Stimulated activated CD8-positive, alpha-beta memory T cell treated with anti-CD3 and anti-CD28 coated beads, Interleukin-4, amount 100 ng/mL, for 48 hours (primary cell): ENCODE measurements around the gene PLCD1.
A peak's percentile ranks its signal among the peaks of the same experiment; 100 is the strongest.
"Not testable (repeated sequence)": the region's sequence is repeated elsewhere in the genome, so short reads cannot be mapped to it uniquely, and the experiment has no call there.

Source experiments
- DNase-seq: peaks from one replicate; pipeline ENCODE4 v3.0.0-alpha.2; 2020

The PLCD1 gene

DNA sequence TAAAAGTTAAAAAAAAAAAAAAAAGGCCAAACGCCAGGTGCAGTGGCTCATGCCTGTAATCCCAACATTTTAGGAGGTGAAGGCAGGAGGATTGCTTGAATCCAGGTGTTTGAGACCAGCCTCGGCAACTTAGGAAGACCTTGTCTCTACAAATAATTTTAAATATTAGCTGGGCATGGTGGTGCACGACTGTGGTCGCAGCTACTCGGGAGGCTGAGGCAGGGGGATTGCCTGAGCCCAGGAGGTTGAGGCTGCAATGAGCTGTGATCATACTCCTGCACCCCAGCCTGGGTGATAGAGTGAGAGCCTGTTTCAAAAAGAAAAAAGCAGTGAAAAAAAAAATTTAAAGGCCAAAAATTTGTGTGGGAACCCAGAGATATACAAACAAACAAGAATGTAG lies 6.8 kb upstream of the PLCD1 start:
- DNase-seq = no peak

DNA sequence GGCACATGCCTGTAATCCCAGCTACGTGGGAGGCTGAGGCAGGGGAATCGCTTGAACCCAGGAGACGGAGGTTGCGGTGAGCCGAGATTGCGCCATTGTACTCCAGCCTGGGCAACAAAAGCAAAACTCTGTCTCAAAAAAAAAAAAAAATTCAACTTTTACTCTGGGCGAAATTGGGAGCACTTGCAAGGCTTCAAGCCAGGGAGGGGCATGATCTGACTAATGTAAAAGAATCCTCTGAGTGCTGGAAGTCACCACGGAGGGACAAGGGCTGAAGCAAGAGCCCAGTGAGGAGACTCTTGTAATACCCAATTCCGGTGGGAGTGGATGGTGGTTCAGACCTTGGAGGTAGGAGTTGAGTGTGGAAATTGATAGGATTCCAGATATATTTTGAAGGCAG lies 4.9 kb upstream of the PLCD1 start:
- DNase-seq = not testable (repeated sequence)

DNA sequence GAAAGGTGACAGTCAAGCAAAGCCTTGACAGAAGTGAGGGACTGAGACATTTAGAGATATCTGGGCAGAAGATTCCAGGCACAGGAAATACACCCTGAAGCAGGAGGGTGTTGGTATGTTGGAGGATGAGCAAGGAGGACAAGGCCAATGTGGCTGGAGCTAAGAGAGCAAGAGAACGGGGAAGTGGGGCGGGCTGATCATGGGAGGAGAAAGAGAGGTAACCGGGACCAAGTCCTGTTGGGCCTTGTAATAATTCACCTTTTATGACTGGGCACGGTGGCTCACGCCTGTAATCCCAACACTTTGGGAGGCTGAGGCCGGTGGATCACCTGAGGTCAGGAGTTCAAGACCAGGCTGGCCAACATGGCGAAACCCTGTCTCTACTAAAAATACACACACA lies 4.1 kb upstream of the PLCD1 start:
- not testable (repeated sequence) for DNase-seq

DNA sequence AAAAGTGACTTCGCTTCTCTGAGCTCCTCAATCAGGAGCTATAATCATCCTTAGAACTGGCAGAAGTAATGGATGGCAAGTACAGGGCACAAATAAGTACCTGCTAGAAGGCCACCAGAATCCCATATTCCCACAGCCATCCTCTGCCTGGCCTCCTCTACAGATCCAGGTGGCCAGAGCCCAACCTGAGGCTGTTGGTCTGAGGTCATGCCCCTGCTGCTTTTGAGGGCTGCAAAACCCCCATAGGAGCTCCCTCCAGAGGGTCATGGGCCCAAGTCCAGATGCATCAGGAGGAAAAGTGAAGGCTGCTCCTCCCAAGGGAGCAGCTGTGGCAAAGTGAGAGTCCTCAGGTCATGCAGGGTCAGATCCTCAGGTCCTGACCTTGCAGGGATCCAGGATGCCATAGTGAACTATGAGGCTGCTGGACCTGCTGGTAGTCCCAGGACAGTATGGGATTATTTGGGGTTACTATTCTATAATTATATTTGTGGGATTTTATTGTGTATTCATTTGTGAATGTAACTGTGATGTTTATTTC lies 3.0 kb upstream of the PLCD1 start:
- no peak for DNase-seq

DNA sequence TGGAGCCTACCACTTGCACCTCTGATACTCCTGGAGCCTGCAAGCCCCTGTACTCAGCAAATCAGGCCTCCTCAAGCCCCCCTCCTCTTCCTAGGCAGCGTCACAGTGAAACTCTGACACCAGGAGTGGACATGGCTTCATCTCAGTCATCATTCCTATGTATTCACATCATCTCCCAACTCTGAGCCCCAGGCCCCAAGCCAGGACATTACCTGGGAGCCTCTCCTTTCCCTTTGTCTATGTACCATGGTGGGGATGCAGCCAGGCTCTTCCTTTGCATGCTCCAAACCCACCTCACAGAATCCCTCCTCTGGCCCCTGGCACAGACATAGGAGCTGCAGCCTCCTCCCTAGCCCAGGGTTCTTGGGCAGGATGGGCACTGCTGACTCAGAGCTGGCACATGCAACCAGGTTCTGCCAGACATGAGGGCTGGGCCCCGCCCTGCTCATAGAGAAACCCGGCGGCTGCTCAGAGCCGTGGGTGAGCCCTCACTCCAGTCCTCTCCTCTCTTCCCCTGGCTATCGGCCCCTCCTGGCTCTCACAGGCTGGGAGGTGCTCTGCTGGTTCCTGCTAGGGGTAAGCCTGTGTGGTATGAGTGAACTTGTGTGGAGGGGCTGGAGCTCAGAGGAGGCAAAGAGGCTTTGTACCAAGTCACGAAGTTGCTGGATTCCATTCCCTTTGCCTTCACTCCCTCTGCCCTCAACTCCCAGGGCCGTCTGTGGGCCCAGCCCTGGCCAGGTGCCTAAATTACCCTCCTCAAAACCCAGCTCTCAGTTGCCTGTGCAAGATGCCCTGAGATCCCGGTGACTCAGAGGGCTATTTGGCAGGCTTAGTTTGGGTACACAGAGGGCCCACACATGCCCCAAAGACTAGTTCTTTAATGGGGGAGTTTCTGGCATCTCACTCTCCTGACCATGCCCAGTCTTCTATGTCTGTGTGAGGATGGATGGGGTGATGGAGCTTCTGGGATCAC lies 1.9 kb upstream of the PLCD1 start:
- DNase-seq = peak; percentile 59

DNA sequence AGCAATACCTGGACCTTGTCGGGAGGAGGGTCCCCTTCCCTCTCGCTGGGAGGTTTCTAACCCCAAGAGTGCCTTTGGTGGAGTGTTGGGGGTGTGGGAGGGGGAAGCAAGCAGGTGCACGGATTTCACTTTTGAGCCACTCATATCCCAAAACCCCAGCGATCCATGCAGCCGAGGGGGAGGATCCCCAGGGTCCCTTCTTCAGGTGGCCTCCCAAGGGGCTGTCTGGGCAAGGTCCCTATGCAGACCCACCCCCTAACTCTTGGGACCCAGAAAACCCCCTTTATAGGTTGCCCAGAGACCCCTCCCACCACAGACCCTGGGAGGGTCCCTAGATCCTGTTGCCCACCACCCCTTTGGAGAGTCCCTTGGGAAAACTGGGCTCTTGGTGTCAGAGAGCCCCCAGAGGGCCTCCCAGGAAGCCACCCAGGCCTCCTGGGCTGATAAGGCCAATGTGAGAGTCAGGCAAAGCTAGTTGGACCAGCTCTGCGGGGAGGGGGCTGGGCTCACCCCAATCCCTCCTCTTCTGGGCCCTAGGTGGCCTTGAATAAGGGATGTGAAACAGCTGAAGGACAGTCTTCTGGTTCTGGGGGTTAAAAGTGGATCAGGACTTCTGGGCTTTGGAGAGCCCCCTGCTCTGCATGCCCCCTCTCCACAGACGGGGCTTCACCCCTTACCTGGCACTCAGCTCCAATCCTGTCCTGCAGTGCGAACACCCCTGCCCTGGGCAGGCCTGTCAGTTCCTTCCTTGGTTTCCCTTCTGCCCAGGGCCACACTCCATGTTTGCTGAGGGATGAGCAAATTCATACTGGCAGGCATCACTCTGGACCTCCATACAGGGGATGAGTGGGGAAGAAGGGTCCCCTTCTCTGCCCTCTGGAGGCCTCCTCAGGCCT lies 932 bp upstream of the PLCD1 start:
- DNase-seq = no peak

DNA sequence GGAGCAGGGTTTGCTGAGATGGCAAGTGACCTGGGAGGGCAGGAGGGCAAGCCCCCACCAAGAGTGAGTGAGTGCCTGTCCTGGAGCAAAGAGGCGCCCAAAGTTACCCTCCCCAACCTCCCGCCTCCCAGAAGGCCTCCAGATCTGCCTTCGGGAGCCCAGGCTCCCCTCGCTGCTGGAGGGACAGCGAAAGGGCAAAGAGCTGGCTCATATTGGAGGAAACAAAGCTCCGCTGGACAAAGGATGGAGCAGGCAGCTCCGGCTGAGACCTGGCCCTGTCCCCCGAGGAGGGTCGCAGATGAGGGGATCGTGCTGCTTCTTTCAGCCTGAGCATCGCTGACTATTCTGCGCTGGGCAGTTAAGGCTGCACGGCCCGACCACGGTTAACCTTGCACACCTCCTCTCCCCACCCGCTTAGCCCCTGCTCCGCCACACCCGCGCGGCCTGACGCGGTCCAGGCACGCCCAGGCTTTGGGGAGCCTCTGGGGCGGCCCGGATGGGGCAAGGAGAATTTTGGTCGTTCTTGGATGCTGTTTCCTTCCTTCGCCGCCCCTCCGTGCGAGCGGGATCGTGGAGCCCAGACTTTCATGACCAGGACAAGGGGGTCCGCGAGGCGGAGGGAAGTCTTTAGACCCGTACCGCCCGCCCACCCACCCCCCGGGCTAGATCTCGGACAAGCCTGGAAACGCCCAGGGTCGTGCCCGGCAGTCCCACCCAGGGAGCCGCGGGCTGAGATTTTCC lies 651 bp downstream of the PLCD1 start:
- no peak for DNase-seq

DNA sequence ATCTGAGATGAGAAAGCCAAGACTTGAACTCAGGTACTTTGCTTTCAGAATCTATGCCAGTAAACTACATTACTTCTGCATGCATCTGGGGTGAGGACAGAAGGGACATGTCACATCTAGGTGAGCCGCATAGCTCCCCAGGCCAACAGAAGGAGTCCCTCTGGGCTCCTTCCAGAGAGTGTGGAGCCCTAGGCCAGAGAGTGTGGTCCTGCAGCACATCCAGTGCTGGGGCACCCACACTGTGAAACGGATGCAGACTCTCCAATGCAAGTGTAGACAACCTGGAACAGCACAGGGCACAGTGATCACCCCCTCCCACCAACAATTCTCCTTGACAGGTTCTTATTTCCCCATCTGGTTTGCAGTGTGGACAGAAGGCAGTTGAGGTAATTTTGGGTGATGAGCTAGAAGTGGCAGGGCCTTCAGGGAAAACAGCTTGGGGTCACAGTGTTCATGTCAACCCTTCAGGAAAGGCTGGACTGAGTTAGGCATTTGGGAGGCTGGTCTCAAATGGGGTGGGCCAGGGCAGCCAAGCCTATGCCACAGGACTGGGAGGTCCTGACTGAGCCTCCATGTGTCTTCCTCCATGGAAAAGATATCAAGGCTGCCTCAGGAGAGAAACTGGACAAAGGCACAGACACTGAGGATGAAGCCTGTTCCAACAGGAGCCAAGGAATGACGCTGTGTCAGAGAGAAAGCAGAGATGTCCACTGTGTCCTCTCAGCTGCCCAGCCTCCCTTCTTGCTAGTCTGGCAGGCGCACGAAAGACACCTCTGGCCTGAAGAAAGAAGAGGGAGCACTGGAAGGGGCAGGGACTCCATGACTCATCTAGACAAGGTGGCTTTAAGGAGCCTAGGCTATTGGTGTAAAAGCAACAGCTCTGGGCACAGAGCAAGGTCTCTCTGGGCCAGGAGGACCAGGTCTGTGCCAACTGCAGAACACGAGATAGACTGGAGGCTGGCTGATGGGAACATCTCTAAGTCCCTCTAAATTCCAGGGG lies 1.7 kb downstream of the PLCD1 start:
- no peak for DNase-seq

DNA sequence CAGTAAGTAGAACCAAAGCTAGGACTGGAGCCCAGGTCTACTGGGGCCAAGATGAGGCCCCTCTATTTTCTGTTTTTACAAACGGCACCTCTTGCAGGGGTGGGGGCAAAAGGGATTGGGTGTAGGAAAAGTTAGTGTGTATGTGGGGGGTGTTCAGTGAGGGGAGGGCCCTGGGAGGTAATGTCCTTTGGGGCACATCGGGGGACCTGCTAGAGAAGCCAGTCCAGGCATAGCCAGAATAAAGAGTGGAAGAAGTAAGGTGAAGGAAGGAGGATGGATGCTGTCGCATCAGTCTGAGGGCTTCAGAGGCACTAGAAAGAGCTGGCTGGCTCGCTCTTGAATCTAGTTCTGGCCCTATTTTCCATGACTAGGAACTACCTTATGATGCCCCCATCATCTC lies 2.6 kb downstream of the PLCD1 start:
- DNase-seq = no peak

DNA sequence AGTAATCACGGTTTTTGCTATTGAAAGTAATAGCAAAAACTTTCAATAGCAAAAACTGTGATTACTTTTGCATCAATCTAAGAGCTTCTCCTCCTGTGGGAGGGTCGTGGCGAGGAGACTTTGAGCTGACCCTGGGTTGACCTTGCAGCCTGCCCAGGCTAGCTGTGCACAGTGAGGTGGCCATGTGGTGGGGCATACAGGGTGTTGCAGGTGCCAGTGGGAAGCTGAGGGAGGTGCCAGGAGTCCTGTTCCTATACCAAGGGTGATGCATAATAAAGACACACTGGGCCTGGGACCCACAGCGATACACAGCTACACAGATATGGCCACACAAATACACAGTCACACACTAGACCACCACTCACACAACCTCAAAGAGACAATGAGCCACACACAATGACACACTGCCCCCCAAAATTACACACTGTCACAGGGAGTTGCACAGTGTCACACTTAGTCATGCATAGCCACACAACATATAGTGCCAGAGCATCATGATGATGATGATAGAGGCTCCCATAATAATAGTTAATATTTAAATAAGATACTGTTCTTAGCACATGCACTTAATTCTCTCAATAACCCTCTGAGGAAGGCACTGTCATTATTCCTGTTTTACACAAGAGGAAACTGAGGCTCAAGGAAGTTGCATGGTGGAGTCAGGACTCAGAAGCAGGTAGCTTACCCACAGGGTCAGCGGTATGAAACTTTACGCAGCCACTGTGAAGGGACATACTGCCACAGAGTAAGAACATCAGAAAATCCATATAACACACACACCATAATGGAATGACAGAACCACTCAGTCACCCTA lies 6.3 kb downstream of the PLCD1 start:
- no peak for DNase-seq

DNA sequence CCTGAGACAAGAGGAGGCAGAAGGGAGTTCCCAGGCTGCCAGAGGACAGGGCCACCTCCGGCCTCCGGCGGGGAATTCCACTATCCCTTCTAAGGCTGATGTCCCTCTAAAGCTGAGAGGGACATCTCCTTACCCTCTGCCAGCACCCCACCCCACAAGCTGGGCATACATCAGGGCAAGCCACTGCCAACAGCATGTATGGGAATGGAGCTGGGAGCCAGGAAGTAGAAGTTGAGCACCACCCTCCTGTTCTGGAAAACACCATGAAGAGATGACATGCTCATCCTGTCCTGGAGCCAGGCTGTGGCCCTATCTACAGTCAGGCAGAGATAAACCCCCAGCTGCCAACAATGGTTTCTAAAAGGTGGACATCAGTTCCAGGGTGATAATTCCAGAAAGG lies 7.1 kb downstream of the PLCD1 start:
- no peak for DNase-seq

DNA sequence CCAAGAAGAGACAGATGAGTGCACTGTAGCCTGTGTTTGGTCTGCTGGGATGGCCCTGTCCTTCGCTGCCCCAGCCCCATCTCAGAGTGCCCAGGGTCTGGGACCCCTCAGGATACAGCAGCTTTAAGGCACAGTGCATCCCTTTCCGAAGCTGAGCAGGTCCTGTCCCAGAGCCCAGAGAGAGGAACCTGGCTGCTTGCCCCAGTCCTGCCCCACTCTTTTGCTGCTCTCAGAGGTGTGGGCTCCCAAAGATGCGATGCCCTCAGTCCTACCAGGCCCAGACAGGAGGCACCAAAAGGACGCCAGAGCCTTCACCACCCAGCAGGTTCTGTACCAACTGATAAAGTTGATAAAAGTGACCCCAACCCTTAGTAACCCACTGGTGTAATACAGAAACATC lies 8.2 kb downstream of the PLCD1 start:
- DNase-seq = no peak

DNA sequence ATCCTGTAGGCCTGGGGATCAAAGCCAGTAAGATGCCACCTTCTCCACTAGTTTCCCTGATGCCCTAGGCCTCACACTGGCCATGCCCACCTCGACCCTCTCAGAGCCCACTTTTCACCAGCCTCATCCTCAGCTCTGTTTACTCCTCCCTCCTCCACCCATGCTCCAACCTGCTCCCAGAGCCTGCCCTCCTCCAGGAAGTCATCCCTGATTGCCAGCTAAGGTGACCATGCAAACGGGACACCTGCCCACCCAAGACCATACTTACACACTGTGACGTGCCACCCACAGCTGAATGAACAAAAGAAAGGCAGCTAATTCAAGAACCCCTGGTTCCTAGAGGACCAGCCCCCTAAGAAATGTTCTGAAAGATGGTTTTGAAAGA lies 9.1 kb downstream of the PLCD1 start:
- no peak for DNase-seq

DNA sequence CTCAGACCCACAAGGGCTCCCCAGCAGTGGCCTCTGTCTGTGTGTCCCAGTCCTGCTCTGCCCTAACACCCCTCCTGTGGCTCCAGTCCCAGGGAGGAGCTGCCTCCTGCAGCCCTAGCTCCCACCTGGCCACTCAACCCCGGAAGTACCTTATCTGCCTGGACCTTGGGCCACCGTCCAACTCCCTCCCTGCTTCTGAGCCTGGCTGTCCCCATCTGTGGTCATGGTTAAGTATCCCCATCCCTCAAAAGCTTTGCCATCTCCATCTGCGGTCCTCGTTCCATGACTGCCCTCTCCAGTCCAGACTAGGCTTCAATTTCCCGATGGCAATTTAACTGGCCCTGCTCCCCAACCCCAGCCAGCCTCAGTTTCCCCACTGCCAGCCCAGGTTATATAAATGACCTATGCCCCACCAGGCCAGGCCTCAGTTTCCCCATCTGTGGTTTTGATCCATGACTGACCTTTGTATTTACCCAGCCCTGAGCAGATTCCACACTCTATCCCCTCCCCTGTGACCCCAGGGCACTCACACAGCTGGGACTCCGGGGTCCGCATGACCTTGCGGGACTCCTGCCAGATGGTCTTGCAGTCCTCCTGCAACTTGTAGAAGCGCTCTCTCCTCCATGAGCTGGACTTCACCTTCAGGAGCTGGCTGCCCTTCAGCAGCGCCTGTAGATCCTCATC lies 9.6 kb downstream of the PLCD1 start:
- DNase-seq = no peak

DNA sequence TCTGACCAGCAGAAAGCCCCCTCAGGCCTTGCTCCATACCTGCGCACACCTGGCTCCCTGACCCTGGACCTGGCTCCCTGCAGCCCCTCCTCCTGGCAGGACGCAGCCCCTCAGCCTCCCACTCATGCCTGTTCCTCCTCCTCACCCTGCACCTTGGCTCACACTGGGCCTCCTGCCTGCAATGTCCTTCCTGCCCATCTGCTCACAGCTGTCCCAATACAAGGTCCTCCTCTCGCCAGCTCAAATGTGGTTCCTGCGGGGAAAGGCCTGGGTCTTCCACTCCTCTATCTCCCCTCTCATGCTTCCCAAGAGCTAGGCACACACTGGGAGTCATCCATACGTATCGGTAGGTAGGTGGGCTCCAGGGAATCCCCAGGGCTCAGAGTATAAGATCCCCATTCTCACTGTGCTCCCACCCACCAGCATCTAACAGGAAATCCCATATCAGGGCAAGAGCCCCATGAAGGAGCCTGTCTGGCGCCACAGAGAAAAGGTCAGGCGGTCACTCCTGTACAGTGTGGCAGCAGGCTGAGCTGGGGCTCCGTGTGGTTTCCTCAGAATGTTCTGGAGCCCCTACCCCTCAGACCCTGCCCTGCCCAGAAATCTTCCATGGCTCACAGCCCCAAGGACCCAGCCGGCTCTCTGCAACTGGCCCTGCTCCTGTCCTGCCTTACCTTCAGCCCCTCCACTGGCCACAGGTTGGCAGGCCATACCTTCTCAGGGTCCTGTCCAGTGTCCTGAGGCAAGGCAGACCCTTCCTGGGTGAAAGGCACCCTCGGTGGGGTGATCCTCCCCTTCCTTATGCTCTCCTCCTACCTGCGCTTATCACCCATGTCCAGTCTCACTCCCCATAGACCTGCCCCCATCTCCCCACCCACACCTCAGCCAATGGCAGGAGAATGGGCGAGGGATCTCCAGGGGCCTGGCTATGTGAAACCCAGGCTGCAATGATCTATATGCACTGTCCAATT lies 10.9 kb downstream of the PLCD1 start:
- DNase-seq = no peak

DNA sequence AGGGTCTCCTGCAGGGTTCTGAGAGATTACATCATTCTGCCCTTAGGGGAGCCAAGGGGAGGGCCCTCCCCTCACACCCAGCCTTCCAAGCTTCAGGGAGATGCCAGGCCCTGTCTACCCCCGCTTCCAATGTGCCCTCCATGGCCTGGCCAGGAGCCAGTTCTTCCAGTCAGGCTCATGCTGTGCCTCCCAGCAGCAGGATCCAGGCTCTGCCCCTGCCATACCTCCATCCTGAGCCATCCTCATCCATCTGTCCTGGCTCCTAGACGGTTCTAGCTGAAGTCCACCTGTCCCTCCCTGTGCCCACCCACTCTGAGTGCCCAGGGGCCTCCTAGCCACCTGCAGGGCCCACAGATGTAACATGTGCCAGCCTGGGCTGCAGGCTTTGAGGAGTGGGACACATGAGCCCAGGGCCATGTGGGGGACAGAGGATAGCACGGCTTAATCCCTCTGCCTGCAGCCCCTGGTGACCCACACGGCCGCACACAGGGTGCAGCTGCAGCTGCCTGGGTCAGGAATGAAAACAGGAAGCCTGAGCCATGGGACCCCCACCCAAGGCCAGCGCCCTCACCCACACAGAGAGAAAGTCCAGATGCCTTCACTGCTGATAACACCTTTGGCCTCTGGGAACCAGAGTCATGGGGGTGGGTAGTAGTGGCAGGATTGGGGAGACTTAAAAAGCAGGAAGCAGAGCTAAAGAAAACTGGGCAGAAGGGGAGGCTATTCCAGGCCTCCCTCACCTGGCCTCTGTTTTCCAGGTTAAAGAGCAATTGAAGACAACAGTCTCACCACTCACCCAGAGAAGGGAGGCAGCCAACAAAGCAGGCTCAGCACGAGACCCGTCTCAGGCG lies 11.8 kb downstream of the PLCD1 start:
- no peak for DNase-seq

DNA sequence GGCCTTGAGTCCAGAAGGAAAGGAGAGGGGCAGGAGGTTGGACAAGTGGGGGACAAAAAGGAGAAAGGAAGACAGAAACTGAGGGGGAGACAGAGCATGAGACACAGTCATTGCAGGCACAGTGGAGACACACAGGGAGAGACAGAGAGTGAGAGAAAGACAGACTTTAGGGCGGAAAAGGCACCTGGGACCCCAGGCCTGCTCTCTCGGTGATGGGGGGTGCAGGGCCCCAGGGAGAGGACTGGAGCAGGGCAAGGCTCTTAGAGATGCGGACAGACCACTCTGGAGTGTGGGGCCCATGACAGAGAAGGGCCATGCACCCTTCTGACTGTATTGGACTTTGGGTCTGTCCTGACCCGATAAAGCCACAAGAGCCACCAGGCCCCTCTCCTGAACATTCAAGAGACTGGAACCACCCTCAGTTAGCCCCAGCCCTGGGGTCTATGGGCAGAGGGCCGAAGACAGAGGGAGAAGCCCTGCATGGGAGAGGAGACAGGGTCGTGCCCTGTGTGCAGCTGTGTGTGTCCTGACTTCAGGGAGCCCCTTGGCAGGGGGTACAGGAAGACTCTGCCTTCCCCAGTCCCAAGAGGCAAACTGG lies 12.5 kb downstream of the PLCD1 start:
- DNase-seq = no peak
